Measurements from ENCODE around the gene TPR.

DNA sequence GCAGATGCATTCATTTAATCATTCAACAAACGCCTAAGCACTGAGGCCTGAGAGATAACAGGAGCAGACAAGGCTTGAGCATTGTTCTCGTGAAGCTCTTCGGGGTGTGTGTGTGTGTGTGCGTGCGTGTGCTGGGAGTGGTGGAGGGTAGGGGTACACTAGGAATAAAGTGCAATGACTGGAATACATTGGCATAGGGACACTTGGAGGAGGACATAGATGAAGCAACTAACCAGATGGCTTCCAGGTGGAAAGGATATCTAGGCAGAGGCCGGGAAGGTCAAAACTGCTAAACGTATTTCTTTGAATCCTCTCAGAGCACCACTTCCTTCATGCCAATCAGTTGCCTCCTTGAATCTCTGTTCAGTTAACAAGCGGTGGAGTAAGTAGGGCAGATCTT, 92.6 kb downstream of the TPR start:
- TF ChIP-seq, protein P1, sequence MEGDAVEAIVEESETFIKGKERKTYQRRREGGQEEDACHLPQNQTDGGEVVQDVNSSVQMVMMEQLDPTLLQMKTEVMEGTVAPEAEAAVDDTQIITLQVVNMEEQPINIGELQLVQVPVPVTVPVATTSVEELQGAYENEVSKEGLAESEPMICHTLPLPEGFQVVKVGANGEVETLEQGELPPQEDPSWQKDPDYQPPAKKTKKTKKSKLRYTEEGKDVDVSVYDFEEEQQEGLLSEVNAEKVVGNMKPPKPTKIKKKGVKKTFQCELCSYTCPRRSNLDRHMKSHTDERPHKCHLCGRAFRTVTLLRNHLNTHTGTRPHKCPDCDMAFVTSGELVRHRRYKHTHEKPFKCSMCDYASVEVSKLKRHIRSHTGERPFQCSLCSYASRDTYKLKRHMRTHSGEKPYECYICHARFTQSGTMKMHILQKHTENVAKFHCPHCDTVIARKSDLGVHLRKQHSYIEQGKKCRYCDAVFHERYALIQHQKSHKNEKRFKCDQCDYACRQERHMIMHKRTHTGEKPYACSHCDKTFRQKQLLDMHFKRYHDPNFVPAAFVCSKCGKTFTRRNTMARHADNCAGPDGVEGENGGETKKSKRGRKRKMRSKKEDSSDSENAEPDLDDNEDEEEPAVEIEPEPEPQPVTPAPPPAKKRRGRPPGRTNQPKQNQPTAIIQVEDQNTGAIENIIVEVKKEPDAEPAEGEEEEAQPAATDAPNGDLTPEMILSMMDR (IDR thresholded peaks at IDR 0.05; ENCODE audit: low read depth, low read length): no peak
- no peak for TF ChIP-seq EZH2phosphoT487 (IDR thresholded peaks at IDR 0.05; ENCODE audit: low read depth)
